Gastroesophageal sphincter (tissue), 4 donors: ENCODE data around the gene MAGEB17. TPM values are rescaled to one million over a fixed set of nuclear protein-coding genes. Genes with fewer than 3 reads are reported as not detected.

Source experiments
- ATAC-seq: fragments of 150-250 bp; one replicate; pipeline ENCODE4 v1.9.1; 2016; ENCODE audit warnings: mild to moderate bottlenecking, moderate library complexity
- H3K27ac ChIP-seq, 4 donors: fragments of 200-600 bp; sonication (generic) in 3 of 4; 1 replicate in 3 of 4; 2 replicates in 1 of 4; pipeline ENCODE4 v1.5.1; 2016 to 2019
- H3K27me3 ChIP-seq: fragments of 200-600 bp; sonication (generic); one replicate; pipeline ENCODE4 v1.5.1; 2019
- H3K36me3 ChIP-seq, 2 donors: fragments of 200-600 bp; sonication (generic); one replicate each; pipeline ENCODE4 v1.5.1; 2019; ENCODE audit warnings: control low read depth in 1 of 2
- H3K4me1 ChIP-seq, 3 donors: fragments of 200-600 bp; sonication (generic); 1 replicate in 2 of 3; 2 replicates in 1 of 3; pipeline ENCODE4 v1.5.1; 2016 to 2019; ENCODE audit warnings: control low read depth in 2 of 3
- H3K4me3 ChIP-seq, 2 donors: fragments of 200-600 bp; sonication (generic); one replicate each; pipeline ENCODE4 v1.5.1; 2019; ENCODE audit warnings: mild to moderate bottlenecking in 1 of 2, moderate library complexity in 1 of 2
- H3K9me3 ChIP-seq, 3 donors: fragments of 200-600 bp; sonication (generic); one replicate each; pipeline ENCODE4 v1.5.1; 2017 to 2019; ENCODE audit warnings: control low read depth in 2 of 3
- EP300 ChIP-seq: sonication (generic); formaldehyde crosslinking; IDR thresholded peaks from one replicate; pipeline ENCODE4 v1.6.1; 2017; ENCODE audit warnings: antibody characterized with exemption, mild to moderate bottlenecking
- POLR2A ChIP-seq, 2 donors: fragments of 450-650 bp; IDR thresholded peaks; one replicate each; pipeline ENCODE4 v1.6.1; 2017; ENCODE audit warnings: antibody characterized with exemption in 2 of 2, mild to moderate bottlenecking in 2 of 2, moderate library complexity in 1 of 2
- POLR2AphosphoS5 ChIP-seq: sonication (generic); formaldehyde crosslinking; IDR thresholded peaks from one replicate; pipeline ENCODE4 v1.6.1; 2017; ENCODE audit warnings: antibody characterized with exemption
- WGBS, 2 donors: methylation state at CpG; one replicate each; pipeline ENCODE4 v1.1.5; 2018; ENCODE audit warnings: low coverage in 1 of 2; 5-methylcytosine and 5-hydroxymethylcytosine counted together
- total RNA-seq, 4 donors: library from RNA; depleted of rRNA; stranded (reverse); fragments of >200 nt; gene quantifications; one replicate each; pipeline ENCODE4 v1.1.0, GENCODE V29; 2016
- TF ChIP-seq, protein P1 (sequence below), 4 experiments: fragments of 200-600 bp in 2 of 4; fragments of 450-650 bp in 2 of 4; sonication (generic) in 1 of 4; IDR thresholded peaks; one replicate each; pipeline ENCODE4 v1.5.1; 2017 to 2019; ENCODE audit warnings: antibody characterized with exemption in 4 of 4, mild to moderate bottlenecking in 2 of 4, moderate library complexity in 2 of 4

Gene MAGEB17
- total RNA-seq, 4 donors from 2014 or later: 1.4 to 2.4 (median 1.9) TPM; not detected in 1

DNA sequence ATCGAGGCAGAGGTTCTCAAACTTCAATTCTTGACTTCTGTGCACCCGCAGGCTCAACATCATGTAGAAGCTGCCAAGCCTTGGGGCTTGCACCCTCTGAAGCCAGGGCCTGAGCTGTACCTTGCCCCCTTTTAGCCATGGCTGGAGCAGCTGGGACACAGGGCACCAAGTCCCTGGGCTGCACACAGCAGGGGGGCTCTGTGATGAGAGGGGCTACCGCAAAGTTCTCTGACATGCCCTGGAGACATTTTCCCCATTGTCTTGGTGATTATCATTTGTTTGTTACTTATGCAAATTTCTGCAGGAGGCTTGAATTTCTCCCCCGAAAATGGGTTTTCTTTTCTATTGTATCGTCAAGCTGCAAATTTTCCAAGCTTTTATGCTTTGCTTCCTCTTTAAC lies 4.9 kb upstream of the MAGEB17 start:
- no peaks in the 10 kb centered on the region for H3K9me3 ChIP-seq
- no peak overlapping the region for H3K4me3 ChIP-seq
- ATAC-seq: no peak
- TF ChIP-seq POLR2A (IDR thresholded peaks at IDR 0.05) (no peak), POLR2AphosphoS5 (no peak), EP300 (no peak)
- TF ChIP-seq, protein P1, sequence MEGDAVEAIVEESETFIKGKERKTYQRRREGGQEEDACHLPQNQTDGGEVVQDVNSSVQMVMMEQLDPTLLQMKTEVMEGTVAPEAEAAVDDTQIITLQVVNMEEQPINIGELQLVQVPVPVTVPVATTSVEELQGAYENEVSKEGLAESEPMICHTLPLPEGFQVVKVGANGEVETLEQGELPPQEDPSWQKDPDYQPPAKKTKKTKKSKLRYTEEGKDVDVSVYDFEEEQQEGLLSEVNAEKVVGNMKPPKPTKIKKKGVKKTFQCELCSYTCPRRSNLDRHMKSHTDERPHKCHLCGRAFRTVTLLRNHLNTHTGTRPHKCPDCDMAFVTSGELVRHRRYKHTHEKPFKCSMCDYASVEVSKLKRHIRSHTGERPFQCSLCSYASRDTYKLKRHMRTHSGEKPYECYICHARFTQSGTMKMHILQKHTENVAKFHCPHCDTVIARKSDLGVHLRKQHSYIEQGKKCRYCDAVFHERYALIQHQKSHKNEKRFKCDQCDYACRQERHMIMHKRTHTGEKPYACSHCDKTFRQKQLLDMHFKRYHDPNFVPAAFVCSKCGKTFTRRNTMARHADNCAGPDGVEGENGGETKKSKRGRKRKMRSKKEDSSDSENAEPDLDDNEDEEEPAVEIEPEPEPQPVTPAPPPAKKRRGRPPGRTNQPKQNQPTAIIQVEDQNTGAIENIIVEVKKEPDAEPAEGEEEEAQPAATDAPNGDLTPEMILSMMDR (IDR thresholded peaks at IDR 0.05): no peak
- H3K27me3 ChIP-seq: no peaks in the 10 kb centered on the region
- H3K36me3 ChIP-seq: no peaks in the 10 kb centered on the region
- WGBS, 2 donors: 63 to 69% methylated on average over 2 to 5 of the region's 5 CpGs
- H3K4me1 ChIP-seq: peaks cover 0 to 6% (median 0%) of the 10 kb centered on the region in 3 donors
- no peak overlapping the region for H3K27ac ChIP-seq

DNA sequence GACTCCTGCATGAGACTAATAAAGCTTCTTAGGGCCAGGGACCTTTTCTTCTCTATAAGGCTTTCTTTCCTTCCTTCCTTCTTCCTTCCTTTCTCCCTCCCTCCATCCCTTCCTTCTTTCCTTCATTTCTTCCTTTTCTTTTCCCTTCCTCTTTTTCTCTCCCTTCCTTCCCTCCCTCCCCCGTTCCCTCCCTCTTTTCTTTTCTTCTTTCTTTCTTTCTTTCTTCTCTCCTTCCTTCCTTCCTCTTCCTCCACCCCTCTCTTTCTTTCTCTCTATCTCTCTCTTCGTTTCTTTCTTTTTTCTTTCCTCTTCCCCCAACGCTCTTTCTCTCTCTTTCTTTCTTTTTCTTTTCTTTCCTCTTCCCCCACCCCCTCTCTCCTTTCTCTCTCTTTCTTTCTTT lies 2.5 kb upstream of the MAGEB17 start:
- no peak for TF ChIP-seq POLR2A (IDR thresholded peaks at IDR 0.05)
- no peak for TF ChIP-seq POLR2AphosphoS5
- no peak for TF ChIP-seq EP300
- TF ChIP-seq, protein P1 (IDR thresholded peaks at IDR 0.05): no peak
- no peak overlapping the region for H3K4me3 ChIP-seq
- H3K36me3 ChIP-seq: no peaks in the 10 kb centered on the region
- no peaks in the 10 kb centered on the region for H3K9me3 ChIP-seq
- 100% methylated on average over 1 of the region's 3 CpGs for WGBS, 2 donors
- ATAC-seq: no peak
- H3K27me3 ChIP-seq: no peaks in the 10 kb centered on the region
- no peaks in the 10 kb centered on the region for H3K4me1 ChIP-seq
- no peak overlapping the region for H3K27ac ChIP-seq

DNA sequence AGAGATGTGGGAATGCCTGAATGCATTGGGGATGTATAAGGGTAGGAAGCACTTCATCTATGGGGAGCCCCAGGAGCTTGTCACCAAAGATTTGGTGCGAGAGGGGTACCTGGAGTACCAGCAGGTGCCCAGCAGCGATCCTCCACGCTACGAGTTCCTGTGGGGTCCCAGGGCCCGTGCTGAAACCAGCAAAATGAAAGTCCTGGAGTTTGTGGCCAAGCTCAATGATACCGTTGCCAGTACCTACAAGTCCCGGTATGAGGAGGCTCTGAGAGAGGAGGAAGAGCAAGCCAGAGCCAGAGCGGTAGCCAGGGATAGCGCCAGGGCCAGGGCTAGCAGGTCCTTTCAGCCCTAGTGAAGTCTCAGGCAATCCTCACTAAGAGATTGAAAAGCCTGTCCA lies 3.8 kb downstream of the MAGEB17 start:
- Histone ChIP-seq H3K36me3 (no peaks in the 10 kb centered on the region), H3K27ac (no peak overlapping the region), H3K27me3 (no peaks in the 10 kb centered on the region), H3K4me3 (no peak overlapping the region), H3K9me3 (no peaks in the 10 kb centered on the region), H3K4me1 (no peaks in the 10 kb centered on the region)
- WGBS, 2 donors: no CpG with 5 or more reads among the region's 9 CpGs
- no peak for ATAC-seq
- TF ChIP-seq, protein P1 (IDR thresholded peaks at IDR 0.05): no peak
- TF ChIP-seq EP300: no peak
- no peak for TF ChIP-seq POLR2AphosphoS5
- TF ChIP-seq POLR2A (IDR thresholded peaks at IDR 0.05): no peak

DNA sequence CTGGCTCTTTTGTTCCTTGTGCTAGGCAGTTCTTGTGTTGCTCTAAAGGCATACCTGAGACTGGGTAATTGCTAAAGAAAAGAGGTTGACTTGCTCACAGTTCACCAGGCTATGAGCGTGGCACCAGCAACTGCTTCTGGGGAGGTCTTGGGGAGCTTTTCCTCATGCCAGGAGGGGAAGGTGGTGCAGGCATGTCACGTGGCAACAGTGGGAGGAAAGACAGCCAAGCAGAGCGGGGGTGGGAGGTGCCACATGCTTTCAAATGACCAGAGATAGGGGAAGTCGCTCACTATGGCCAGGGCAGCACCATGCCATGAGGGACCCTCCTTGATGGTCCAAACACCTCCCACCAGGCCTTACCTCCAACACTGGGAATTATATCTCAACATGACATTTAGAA lies 4.7 kb downstream of the MAGEB17 start:
- no peak for TF ChIP-seq EP300
- no peak for TF ChIP-seq POLR2AphosphoS5
- no peak for TF ChIP-seq POLR2A (IDR thresholded peaks at IDR 0.05)
- TF ChIP-seq, protein P1 (IDR thresholded peaks at IDR 0.05): no peak
- Histone ChIP-seq H3K27ac (no peak overlapping the region), H3K9me3 (no peaks in the 10 kb centered on the region), H3K4me1 (no peaks in the 10 kb centered on the region), H3K36me3 (no peaks in the 10 kb centered on the region), H3K4me3 (no peak overlapping the region), H3K27me3 (no peaks in the 10 kb centered on the region)
- 89 to 100% methylated on average over 1 to 3 of the region's 4 CpGs for WGBS, 2 donors
- ATAC-seq: no peak

DNA sequence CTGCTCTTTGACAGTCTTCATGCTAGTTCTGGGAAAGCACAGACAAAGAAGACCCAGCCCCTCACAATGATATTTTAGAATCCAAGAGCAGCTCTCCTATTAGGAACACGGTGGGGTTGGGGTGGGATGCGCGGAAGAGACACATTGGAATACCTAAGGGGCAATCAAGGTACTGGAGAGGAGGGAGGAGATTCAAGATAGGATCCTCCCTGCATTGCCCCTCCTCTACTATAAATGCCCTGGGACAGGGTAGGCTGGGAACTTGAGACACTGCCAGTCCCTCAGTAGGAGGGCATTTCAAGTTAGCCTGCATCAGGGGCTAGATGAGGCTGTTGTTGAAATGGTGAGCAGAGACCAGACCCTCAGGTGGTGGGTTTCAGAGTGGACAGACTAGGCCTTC lies 5.1 kb downstream of the MAGEB17 start:
- Histone ChIP-seq H3K27ac (no peak overlapping the region), H3K36me3 (no peaks in the 10 kb centered on the region), H3K4me3 (no peak overlapping the region), H3K27me3 (no peaks in the 10 kb centered on the region), H3K4me1 (no peaks in the 10 kb centered on the region), H3K9me3 (no peaks in the 10 kb centered on the region)
- no peak for ATAC-seq
- no CpG with 5 or more reads among the region's 3 CpGs for WGBS, 2 donors
- TF ChIP-seq POLR2AphosphoS5 (no peak), EP300 (no peak), POLR2A (IDR thresholded peaks at IDR 0.05) (no peak)
- TF ChIP-seq, protein P1 (IDR thresholded peaks at IDR 0.05): no peak
